DOHH2 (cell line): ENCODE data around the gene STAM2.
"Not testable (repeated sequence)": the region's sequence is repeated elsewhere in the genome, so short reads cannot be mapped to it uniquely, and the experiment has no call there.

Source experiments
- H3F3A ChIP-seq: fragments of 200-600 bp; sonication (generic), shearing (Covaris generic); 2 replicates; pipeline ENCODE4 v1.6.0; 2016; ENCODE audit warnings: antibody characterized with exemption, mild to moderate bottlenecking; ENCODE audit not compliant: control insufficient read depth, insufficient read depth
- H3K27ac ChIP-seq: fragments of 200-600 bp; sonication (generic); 2 replicates; pipeline ENCODE4 v1.5.1; 2014; ENCODE audit warnings: low read depth, mild to moderate bottlenecking, low read length, moderate library complexity
- H3K27me3 ChIP-seq: fragments of 200-600 bp; sonication (generic); 2 replicates; pipeline ENCODE4 v1.6.1; 2014; ENCODE audit warnings: mild to moderate bottlenecking, low read length, mixed read lengths; ENCODE audit not compliant: control insufficient read depth
- H3K36me3 ChIP-seq: fragments of 200-600 bp; sonication (generic); 2 replicates; pipeline ENCODE4 v1.6.1; 2014; ENCODE audit warnings: mild to moderate bottlenecking, low read length, moderate library complexity, mixed read lengths; ENCODE audit not compliant: control insufficient read depth
- H3K4me1 ChIP-seq: fragments of 200-600 bp; sonication (generic); 2 replicates; pipeline ENCODE4 v1.6.1; 2014; ENCODE audit warnings: mild to moderate bottlenecking, low read length, mixed read lengths; ENCODE audit not compliant: control insufficient read depth
- H3K4me2 ChIP-seq: fragments of 200-600 bp; sonication (generic); 2 replicates; pipeline ENCODE4 v1.6.0; 2014; ENCODE audit warnings: mild to moderate bottlenecking, low read length, moderate library complexity
- H3K4me3 ChIP-seq: fragments of 200-600 bp; sonication (generic); 2 replicates; pipeline ENCODE4 v1.5.1; 2014; ENCODE audit warnings: mild to moderate bottlenecking, low read length, mixed read lengths
- H3K79me2 ChIP-seq: fragments of 200-600 bp; sonication (generic); 2 replicates; pipeline ENCODE4 v1.6.1; 2014; ENCODE audit warnings: mild to moderate bottlenecking, low read length, mixed read lengths; ENCODE audit not compliant: control insufficient read depth
- H3K9me2 ChIP-seq: fragments of 200-600 bp; sonication (generic); replicated peaks from 2 replicates; pipeline ENCODE4 v1.6.1; 2014; ENCODE audit warnings: mild to moderate bottlenecking, low read length, mixed read lengths; ENCODE audit not compliant: control insufficient read depth
- H3K9me3 ChIP-seq: fragments of 200-600 bp; sonication (generic); 2 replicates; pipeline ENCODE4 v1.6.1; 2014; ENCODE audit warnings: antibody characterized with exemption, low read length, mixed read lengths; ENCODE audit not compliant: control insufficient read depth, insufficient read depth
- H4K20me1 ChIP-seq: fragments of 200-600 bp; sonication (generic); 2 replicates; pipeline ENCODE4 v1.6.0; 2014; ENCODE audit warnings: low read depth, mild to moderate bottlenecking, antibody characterized with exemption, low read length, moderate library complexity; ENCODE audit not compliant: control insufficient read depth, insufficient read depth
- EZH2phosphoT487 ChIP-seq: fragments of 200-600 bp; sonication (generic); IDR thresholded peaks from 2 replicates; pipeline ENCODE4 v1.6.1; 2017; ENCODE audit warnings: borderline replicate concordance, mild to moderate bottlenecking, antibody characterized with exemption, low read length, moderate library complexity, mixed read lengths
- TF ChIP-seq, protein P1 (sequence below): fragments of 200-600 bp; sonication (generic); IDR thresholded peaks from one replicate; pipeline ENCODE4 v1.5.1; 2014; ENCODE audit warnings: antibody characterized with exemption, mild to moderate bottlenecking, low read depth, low read length; ENCODE audit not compliant: poor library complexity, severe bottlenecking

STAM2 gene

DNA sequence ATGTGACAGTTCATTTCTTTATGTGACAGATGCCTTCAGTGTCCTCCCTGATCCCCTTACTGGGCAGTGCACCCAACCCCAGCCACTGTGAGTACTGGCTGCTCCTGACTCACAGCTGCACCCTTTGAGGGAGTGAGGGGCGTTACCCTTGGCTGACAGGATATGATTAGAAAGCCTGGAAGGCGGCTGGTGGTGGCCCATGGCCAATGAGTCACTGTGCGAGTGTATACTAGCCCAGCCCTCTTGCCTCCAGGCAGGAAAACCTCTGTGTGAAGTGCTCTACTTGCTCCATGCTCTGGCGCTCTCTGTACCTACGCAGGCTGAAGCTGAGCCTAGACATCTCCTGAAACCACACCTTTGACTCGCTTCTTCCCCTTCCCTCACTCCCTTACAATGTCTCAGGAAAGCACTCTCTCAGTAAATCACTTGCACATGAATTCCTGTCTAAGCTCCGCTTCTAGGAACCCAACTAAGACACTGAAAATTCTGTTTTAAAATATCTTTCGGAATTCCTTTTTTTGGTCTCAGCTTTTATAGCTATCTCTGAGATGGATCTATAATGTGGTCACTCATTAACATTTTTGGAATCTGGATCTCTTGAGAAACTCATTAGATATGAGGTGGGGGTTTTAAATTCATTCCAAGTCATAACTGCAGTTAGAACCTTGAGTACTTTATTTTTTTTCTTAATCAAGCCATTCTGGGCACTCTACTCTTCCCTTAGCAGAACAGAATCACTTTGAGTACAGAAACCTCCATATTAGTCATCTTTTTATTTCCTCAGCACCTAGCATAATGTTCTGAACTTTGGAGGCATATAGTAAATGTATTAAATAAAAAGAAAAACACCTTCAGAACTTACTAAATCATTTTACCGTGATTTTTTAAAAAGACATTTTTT lies 25.3 kb upstream of the STAM2 start:
- H3K9me2 ChIP-seq = no peaks in the 10 kb centered on the region
- no peak overlapping the region for H3K4me2 ChIP-seq
- no peaks in the 10 kb centered on the region for H4K20me1 ChIP-seq
- H3K27ac ChIP-seq = no peak overlapping the region
- H3K27me3 ChIP-seq = no peaks in the 10 kb centered on the region
- TF ChIP-seq, protein P1, sequence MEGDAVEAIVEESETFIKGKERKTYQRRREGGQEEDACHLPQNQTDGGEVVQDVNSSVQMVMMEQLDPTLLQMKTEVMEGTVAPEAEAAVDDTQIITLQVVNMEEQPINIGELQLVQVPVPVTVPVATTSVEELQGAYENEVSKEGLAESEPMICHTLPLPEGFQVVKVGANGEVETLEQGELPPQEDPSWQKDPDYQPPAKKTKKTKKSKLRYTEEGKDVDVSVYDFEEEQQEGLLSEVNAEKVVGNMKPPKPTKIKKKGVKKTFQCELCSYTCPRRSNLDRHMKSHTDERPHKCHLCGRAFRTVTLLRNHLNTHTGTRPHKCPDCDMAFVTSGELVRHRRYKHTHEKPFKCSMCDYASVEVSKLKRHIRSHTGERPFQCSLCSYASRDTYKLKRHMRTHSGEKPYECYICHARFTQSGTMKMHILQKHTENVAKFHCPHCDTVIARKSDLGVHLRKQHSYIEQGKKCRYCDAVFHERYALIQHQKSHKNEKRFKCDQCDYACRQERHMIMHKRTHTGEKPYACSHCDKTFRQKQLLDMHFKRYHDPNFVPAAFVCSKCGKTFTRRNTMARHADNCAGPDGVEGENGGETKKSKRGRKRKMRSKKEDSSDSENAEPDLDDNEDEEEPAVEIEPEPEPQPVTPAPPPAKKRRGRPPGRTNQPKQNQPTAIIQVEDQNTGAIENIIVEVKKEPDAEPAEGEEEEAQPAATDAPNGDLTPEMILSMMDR = no peak
- TF ChIP-seq EZH2phosphoT487 = no peak
- no peaks in the 10 kb centered on the region for H3K79me2 ChIP-seq
- no peaks in the 10 kb centered on the region for H3F3A ChIP-seq
- no peaks in the 10 kb centered on the region for H3K4me1 ChIP-seq
- H3K36me3 ChIP-seq = no peaks in the 10 kb centered on the region
- H3K4me3 ChIP-seq = no peak overlapping the region
- no peaks in the 10 kb centered on the region for H3K9me3 ChIP-seq

DNA sequence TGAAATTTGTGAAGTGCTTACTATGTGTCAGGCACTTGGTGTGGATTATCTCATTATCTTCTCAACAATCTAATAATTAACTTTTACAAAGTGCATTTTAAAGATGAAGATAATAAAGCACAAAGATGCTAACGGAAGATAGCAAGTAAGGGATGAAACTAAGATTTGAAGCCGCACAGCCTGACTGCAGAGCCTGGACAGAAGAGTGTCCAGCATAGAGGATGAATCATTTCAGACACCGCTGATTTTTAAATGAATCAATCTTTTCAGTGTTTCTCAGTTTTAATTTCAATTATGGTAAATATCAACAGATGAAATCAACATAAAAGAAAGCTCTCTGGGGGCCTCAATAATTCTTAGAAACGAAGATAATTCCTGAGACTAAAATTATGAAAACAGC lies 24.5 kb upstream of the STAM2 start:
- no peaks in the 10 kb centered on the region for H3F3A ChIP-seq
- no peaks in the 10 kb centered on the region for H3K9me2 ChIP-seq
- H3K4me2 ChIP-seq = no peak overlapping the region
- no peaks in the 10 kb centered on the region for H3K4me1 ChIP-seq
- TF ChIP-seq EZH2phosphoT487 = no peak
- TF ChIP-seq, protein P1 = no peak
- no peaks in the 10 kb centered on the region for H3K9me3 ChIP-seq
- H3K79me2 ChIP-seq = no peaks in the 10 kb centered on the region
- no peak overlapping the region for H3K27ac ChIP-seq
- no peaks in the 10 kb centered on the region for H4K20me1 ChIP-seq
- H3K4me3 ChIP-seq = no peak overlapping the region
- H3K36me3 ChIP-seq = no peaks in the 10 kb centered on the region
- no peaks in the 10 kb centered on the region for H3K27me3 ChIP-seq

DNA sequence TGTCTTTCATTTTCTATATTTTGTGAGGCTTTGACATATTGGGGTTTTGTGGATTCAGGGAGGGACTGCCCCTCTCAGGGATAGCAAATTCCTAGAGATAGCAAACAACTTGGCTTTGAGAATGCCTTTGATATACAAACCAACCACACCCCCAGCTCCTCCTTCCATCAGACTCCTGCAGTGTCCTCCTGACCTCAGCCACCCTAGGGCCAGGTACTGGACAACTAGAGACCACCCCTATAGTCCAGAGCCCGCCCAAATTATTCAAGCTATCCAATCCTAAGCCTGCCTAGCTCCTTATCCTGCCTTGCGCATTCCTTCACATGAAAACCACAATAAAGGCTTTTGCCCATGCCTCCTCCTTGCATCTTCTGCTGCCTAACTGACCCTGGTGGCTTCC lies 22.9 kb upstream of the STAM2 start:
- Histone ChIP-seq H4K20me1 (no peaks in the 10 kb centered on the region), H3K79me2 (no peaks in the 10 kb centered on the region), H3K4me1 (no peaks in the 10 kb centered on the region), H3K4me2 (no peak overlapping the region), H3K4me3 (no peak overlapping the region), H3K27ac (no peak overlapping the region), H3K36me3 (no peaks in the 10 kb centered on the region), H3K9me2 (no peaks in the 10 kb centered on the region), H3K27me3 (no peaks in the 10 kb centered on the region), H3F3A (no peaks in the 10 kb centered on the region), H3K9me3 (no peaks in the 10 kb centered on the region)
- TF ChIP-seq, protein P1 = no peak
- no peak for TF ChIP-seq EZH2phosphoT487

DNA sequence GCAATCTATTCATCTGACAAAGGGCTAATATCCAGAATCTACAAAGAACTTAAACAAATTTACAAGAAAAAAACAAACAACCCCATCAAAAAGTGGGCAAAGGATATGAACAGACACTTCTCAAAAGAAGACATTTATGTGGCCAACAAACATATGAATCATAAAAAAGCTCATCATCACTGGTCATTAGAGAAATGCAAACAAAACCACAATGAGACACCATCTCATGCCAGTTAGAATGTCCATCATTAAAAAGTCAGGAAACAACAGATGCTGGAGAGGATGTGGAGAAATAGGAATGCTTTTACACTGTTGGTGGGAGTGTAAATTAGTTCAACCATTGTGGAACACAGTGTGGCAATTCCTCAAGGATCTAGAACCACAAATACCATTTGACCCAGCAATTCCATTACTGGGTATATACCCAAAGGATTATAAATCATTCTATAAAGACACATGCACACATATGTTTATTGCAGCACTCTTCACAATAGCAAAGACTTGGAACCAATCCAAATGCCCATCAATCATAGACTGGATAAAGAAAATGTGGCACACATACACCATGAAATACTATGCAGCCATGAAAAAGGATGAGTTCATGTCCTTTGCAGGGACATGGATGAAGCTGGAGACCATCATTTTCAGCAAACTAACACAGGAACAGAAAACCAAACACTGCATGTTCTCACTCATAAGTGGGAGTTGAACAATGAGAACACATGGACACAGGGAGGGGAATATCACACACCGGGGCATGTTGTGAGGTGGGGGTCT lies 22.1 kb upstream of the STAM2 start:
- not testable (repeated sequence) for H3K79me2 ChIP-seq, H3K27me3 ChIP-seq, H3K9me3 ChIP-seq, H3K9me2 ChIP-seq, H3K4me3 ChIP-seq, H3F3A ChIP-seq, H4K20me1 ChIP-seq, H3K36me3 ChIP-seq, H3K4me1 ChIP-seq, H3K27ac ChIP-seq, H3K4me2 ChIP-seq
